RPMI8226 (cell line): ENCODE measurements around the gene BMP6.

Experiments
- DNase-seq: peaks from one replicate; pipeline ENCODE4 v3.0.0-alpha.2; 2015

BMP6 gene

DNA sequence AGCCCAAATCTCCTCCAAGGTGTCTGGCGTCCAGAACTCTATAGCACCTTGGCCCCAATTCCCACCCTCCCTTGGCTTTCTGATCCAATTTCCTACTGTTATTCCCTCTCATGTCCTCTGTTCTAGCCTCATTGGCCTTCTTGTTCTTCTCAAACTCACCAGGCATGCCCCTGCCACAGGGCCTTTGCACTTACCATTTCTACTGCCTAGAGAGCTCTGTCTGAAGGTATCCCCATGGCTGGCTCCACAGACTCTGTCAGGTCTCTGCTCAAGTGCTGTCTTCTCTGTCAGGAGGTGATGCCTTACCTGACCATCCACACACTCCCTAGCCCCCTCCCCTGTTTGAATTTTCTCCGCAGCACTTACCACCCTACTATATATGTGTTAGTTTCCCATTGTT is 5.6 kb upstream of the BMP6 start:
- DNase-seq, result no peak

DNA sequence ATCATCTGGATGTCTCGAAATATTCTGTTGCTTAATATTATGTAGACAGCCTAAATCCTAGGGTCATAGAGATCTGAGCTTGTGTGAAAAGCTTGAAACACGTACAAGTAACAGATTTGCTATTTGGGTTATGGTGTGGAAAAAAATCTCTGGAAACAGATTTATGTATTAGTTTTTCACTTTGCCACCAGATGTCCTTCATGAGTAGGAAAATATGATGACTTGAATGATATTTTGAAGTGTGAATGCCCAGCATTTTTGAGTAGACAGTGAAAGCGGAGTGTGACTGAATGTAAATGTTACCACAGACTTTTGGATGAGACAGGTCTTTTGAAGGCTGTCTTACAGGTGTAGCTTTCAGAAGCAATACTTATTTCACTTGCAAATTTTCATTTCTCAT is 4.2 kb upstream of the BMP6 start:
- peak; percentile 87 for DNase-seq

GRCh38 chr6:7723041-7723447 is 2.9 kb upstream of the BMP6 start:
- peak; percentile 91 for DNase-seq

GRCh38 chr6:7723554-7723953 is 2.3 kb upstream of the BMP6 start:
- no peak for DNase-seq

- DNase-seq, result no peak
Measured at GRCh38 chr6:7725412-7725811, 487 bp upstream of the BMP6 start.

DNA sequence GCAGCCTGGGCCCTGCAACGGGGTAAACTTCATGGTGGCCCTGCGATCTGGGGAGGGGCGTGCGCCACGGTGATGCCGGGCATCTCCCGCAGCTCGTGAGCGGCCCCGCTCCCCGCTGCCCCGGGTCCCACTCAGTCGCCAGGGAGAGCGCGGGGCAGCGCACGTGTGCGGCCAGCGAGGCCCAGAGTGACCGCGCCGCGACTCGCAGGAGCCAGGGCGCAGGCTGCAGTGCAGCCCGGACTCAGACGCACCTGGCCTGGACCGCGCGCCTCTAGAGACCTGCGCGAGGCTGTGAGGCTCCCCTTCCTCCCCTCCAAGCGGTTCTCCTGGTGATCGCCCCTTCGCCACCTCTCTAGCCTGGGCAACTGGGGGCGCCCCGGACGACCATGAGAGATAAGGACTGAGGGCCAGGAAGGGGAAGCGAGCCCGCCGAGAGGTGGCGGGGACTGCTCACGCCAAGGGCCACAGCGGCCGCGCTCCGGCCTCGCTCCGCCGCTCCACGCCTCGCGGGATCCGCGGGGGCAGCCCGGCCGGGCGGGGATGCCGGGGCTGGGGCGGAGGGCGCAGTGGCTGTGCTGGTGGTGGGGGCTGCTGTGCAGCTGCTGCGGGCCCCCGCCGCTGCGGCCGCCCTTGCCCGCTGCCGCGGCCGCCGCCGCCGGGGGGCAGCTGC is 652 bp downstream of the BMP6 start:
- peak; percentile 69 for DNase-seq

DNA sequence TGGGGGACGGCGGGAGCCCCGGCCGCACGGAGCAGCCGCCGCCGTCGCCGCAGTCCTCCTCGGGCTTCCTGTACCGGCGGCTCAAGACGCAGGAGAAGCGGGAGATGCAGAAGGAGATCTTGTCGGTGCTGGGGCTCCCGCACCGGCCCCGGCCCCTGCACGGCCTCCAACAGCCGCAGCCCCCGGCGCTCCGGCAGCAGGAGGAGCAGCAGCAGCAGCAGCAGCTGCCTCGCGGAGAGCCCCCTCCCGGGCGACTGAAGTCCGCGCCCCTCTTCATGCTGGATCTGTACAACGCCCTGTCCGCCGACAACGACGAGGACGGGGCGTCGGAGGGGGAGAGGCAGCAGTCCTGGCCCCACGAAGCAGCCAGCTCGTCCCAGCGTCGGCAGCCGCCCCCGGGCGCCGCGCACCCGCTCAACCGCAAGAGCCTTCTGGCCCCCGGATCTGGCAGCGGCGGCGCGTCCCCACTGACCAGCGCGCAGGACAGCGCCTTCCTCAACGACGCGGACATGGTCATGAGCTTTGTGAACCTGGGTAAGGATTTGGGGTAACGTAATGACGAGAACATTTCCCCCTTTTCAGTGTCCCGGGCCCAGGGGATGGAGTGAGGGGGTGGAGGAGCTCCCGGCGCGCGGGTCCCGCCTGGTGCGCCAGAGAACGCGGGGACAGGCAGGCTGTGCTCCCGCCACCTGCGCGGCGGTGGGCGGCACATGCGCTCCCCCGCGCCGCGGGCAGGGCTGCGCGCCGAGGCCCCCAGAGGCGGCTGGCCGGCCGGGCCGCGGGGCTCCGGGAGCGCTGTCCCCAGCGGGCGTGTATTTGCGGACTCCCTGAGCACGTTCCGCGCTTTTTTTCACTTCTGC is 1.4 kb downstream of the BMP6 start:
- peak; percentile 52 for DNase-seq

DNA sequence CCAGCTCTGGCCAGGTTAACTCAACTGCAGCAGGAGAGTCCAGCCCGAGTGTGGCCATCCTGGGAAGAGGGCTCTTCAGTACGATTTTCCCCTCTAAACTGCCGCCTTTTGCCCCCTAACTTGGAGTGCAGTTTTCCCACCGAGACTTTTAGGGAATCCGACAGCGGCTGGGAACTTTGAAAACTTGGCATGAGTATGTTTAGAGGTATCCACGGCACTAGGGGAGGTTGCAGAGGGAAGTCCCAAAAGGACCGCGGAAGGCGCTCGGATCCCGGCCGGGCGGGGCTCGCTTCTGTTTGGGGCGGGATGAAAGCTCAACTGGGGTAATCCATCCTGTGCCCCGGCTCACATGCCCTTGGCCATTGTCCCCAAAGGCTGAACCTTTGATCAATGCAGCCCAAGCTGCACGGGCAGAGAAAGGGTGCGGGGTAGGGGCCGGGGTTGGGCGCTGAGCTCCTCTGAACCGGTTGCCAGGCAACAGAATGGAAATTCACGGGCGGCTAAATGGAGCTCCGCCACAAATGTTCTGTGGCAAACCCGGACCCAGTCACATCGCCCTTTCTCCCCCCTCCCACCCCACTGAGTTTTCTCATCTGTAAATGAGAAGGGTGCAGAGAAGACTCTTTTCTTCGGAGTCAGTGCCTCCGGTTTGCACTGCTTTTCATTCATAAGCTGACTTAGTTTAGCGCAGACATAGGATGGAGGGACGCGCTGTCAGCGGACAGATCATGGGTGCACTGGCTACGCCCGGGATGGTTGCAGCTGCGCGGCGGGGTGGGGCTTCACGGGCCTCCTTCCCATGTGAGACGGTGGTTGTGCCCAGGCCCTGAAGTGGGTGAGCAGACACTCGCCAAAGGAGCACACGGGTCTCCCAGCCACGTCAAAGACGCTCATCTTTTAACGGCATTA is 2.3 kb downstream of the BMP6 start:
- DNase-seq, result peak; percentile 63

- DNase-seq, result no peak
Measured at GRCh38 chr6:7728855-7729590, 3.1 kb downstream of the BMP6 start.

DNA sequence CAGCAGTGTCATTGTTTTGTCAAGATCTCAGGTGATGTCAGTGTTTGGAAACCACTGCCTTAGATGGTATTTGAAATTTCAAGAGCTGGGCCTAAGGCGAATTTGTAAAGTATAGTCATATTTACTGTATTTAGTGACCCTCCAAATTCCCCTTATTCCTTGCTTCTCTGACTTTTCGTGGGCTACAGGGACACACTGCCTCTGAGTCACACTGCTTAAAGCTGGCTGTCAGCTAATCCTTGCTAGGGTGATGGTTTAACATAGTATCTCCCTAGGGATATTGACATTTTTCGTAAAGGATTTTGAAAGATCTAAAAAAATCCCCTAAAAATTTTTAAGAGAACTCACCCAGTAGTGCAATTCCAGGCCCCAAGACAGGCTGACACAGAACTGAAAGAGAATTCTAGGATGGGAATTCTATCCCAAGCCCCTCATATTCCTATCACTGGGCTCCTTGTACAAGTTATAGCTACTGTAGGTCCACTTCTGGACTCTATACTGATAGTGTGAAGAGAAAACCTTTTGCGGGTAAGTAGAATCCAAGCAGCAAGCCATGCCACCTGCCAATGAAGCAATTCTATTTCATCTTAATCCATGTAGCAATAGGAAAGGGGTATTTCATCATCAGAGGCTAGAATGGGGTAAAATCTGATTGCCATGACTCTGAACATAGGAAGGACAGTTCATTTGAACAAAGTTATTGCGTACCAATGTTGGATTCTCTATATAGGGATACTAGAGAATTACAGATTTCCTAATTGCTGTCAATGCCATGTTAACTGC is 4.3 kb downstream of the BMP6 start:
- DNase-seq, result no peak

GRCh38 chr6:7730784-7731227 is 4.9 kb downstream of the BMP6 start:
- no peak for DNase-seq

DNA sequence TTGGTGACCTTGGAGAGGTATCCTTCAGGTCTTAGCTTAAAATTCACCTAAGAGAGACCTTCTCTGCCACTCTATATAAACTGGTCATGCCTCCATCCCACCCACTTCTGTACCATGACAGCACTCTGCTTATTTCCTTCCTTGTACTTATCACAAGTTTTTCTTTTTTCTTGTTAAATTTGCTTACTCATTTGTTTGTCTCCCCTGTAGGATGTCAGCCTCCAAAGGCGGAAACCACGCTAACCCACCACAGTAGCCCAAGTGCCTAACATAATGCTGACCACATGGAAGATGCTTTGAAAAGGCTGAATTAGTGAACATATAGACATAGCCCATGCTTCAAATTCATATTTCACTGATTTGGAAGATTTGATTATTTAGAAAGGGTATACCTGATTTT is 5.4 kb downstream of the BMP6 start:
- no peak for DNase-seq

GRCh38 chr6:7732228-7732627 is 6.3 kb downstream of the BMP6 start:
- peak; percentile 28 for DNase-seq

DNA sequence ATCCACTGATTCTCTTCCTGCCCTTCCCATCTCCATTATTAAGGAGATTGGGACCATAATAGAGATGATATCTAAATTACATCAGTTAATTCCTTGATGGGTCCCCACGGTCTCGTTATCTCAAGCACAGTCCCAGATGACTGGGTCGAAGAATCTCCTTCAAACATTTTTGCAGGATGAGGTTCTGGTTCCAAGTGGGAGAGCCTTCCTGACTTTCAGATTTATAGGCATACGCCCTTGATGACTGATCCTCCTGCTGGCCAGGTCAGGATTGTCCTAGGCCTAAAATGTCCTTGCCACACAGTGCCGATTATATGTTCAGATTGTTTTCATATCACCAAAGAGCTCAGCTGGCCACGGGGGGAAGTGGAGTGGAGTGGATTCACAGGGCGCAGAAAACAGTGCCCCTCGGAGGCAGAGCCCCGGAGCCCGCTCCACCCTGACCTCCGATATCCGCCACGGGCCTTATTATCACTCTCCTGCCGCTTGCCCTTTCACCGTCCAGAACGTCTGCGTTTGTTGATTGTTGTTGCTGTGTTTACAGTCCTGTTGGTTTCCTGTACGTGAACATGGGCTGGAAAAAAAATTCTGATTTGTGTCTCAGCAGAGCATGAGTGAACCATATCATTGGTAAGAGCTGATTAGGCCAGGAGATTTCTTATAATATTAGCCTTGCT is 8.9 kb downstream of the BMP6 start:
- no peak for DNase-seq

- DNase-seq, result no peak
Measured at GRCh38 chr6:7737106-7737505, 11.2 kb downstream of the BMP6 start.

GRCh38 chr6:7737867-7738266 is 12.0 kb downstream of the BMP6 start:
- no peak for DNase-seq

DNA sequence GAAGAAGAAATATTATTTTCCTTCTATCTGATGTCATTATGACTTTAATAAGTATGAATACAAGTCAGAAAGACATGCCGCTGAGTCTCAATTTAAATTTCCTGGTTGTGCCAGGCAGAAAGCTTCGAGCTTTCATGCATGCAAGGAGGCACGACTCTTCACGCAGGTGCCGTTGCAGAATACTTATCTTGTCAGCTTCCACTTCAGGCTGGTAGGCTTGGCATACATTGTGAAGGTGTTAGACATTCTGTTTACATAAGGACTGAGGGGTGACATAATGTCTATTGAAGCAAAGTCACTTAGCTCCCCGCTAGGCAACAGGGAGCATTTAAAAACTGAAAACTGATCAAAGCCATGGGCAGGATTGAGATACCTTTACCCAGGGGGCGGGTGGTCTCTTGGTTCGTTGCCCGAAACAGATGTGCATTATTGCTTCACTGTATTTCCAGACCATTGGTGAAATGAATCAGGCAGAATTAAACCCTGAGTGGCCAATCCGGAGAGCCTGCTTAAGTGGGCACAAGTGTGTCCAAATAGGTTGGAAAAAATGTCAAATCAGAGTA is 16.4 kb downstream of the BMP6 start:
- DNase-seq, result no peak

GRCh38 chr6:7745942-7746341 is 20.0 kb downstream of the BMP6 start:
- DNase-seq, result no peak

DNA sequence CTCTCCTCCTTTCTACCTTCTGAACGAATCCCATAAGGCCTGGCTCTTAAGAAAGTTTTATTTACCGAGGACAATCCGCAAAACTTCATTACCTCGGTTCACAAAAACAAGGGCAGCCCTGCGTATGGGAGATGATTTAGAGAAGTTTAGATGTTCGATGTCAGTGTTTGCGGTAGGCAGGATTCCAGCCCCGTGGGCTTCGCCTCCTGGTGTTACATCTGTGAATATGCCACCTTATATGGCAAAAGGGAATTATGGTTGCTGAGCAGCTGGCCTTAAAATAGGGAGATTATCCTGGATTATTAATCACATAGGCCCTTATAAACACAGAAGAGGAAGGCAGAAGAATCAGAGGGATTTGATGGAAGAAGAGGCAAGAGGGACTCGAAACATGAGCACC is 21.1 kb downstream of the BMP6 start:
- DNase-seq, result no peak

- DNase-seq, result no peak
Measured at GRCh38 chr6:7747433-7747832, 21.5 kb downstream of the BMP6 start.
